GM18498 (cell line): Measurements from ENCODE around the gene NLRP4.
"Not testable (repeated sequence)": the region's sequence is repeated elsewhere in the genome, so short reads cannot be mapped to it uniquely, and the experiment has no call there.

Experiments
- ATAC-seq: cut with Tn5 transposase; IDR thresholded peaks from one replicate; pipeline ENCODE4 v1.9.1; 2021; ENCODE audit warnings: mild to moderate bottlenecking, moderate library complexity; ENCODE audit not compliant: unreplicated experiment

NLRP4 gene

DNA sequence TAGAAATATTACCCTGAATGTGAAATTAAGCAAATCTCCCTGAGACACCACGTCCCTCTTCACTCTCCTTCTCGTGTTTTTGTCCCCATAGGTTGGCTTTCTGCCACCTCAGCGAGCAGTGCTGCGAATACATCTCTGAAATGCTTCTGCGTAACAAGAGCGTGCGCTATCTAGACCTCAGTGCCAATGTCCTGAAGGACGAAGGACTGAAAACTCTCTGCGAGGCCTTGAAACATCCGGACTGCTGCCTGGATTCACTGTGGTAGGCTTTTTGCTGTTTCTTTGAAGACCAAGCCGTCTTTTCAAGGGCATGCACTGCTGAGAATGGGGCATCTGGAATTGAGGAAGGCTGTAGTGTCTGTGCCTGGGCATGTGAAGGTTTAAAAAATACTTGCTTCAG is 34.4 kb downstream of the NLRP4 start:
- ATAC-seq = no peak

DNA sequence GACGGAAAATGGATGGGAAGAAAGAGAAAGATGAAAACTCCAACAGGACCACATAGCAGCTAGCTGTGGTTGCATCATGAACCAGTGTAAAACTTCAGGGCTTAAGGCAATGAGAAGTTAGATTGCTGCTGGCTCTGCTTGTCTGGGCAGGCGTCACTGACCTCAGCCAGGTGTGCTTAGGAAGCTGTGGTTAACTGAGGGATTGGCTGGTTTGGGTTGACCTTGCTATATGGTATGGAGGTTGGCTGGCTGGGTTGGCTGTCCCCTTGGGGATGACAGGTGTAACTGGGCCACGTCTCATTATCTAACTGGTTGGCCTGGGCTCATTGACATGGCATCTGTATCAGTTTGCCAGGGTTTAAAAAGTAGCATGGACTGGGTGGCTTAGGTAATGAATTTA is 40.9 kb downstream of the NLRP4 start:
- no peak for ATAC-seq

DNA sequence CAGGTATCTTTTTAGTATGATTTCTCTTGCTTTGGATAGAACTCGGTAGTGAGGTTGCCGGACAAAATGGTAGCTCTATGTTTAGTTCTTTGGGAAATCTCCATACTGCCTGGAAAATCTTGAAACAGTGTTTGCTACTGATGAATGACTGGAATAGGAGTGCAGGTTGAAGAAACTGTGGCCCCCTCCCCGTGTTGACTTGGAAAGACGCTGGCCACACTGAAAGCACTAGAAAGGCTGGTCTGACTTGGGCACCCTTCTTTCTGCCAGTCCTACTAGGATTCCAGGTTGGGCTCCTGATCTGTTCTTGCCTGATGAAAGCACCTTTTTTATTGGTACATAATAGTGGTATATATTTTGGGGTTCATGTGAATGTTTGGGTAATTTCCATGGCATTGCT is 46.3 kb downstream of the NLRP4 start:
- no peak for ATAC-seq

DNA sequence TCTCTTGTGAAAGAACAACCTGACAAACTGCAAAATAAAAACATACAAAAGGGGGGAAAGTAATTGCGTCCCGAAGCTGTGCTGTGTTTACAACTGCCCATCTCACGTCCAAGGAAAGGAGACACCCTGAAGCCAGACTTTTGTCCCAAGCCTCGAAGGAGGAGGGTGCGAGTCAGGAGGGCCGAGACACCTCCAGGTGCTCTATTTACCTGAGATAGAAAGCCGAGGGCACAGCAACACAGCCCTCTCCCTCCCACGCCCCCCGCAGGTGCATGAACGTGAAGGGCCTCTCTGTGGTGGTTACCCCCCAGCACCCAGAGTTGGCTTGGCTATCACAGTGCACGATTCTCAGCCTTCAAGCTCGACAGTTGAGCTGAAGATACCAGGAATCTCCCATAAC is 62.6 kb downstream of the NLRP4 start:
- ATAC-seq = no peak

DNA sequence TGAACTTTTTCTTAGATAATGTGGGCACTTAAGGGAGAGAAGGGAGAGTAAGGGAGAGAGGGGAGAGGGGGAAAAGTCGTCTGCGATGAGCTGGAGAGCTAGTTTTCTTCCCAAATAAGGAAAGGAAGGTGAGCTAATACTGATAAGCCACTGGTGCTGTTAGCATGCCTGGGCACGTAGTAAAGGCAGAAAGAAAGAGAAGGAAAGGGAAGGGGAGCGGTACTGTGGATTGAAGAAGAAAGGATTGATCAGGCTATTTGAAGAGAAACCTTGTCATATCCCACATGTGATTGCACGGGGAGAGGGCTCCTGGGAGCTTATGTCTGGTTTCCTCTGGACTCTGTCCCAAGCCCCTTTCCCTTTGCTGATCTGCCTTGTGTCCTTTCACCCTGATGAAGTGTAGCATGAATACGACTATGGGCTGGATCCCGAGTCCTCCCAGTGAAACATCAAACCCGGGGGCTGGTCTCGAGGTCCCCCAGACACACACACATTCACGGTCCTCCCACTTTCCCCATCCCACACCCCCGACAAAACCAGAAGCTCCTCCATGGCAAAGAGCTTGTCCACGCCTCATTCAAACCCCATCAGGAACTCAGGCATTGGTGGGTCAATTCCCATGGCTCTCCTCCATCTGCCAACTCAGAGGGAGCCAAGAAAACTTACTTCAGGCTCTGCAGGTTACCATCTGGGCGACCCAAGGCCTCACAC is 65.2 kb downstream of the NLRP4 start:
- no peak for ATAC-seq

DNA sequence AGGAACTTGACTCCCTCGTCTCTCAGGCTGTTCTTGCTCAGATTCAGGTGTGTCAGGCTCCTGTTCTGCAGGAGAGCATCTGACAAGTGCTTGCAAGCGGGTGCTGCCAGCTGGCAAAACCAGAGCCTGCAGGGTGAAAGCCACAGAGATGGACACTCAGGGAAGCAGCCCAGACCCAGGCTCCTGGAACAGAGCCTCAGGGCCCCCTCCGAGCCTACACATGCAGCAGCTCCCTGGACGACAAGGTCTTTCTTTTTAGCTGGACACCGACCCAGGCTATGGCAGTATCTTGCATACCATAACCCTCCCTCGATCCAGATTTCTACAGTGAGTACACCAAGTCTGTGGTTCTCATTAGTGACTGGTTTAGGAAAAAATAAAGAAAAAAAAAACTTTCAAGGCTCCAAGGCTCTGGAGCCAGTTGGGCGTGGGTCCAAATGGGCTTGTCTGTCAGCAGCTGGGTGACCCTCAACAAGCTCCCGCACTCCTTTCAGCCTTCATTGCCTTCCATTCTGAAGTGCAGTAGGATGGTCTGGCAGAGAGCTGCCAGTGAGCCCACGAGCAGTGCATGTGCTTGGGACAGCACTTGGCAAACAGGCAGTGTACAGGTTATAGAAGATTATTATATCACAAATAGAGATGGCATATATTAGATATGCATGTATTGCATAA is 65.9 kb downstream of the NLRP4 start:
- ATAC-seq = no peak

DNA sequence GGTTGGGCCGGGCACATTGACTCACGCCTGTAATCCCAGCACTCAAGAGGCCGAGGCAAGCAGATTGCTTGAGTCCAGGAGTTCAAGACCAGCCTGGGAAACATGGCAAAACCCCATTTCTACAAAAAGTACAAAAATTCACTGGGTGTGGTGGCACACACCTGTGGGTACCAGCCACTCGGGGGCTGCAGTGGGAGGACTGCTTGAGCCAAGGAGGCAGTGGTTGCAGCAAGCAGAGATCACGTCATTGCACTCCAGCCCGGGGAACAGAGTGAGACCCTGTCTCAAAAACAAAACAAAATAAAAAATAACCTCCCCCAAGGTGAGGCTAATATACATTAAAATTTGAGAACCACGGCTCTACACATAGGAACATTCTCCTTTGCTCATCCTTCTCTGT is 70.9 kb downstream of the NLRP4 start:
- no peak for ATAC-seq

DNA sequence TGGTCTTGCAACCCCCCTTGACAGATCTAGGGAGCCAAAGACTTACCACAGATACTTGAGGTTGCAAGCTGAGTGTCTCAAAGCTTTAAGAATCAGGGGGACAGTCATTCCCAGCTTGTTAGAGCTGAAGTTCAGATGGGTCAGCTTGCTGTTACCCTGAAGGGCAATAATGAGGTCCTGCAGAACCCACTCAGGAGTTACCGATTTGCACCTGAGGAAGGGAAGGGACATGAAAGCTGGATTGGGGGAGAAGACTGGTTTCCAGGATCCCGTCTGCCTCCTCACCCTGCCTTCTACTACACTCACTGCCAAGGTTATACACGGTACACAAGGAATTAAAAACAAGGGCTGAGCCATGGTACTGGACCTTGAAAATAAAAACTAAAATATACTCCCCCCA is 71.4 kb downstream of the NLRP4 start:
- ATAC-seq = no peak

DNA sequence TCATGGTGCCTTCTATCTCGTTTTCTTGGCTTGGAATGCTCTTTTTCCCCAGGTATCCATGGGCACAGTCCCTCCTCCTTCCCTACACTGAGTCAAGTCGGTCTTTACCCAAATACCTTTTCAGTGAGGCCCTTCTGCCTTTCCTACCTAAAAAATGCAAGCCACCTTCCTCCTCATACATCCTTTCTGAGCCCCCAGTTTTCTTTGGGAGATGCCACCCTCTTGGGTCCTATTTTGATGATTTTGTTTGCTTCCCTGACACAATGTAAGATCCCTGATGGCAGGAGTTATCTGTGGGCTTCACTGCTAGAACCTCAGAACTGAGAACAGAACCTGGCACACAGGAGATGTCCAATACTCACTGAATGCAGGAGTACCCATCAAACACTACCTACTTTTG is 73.5 kb downstream of the NLRP4 start:
- ATAC-seq = no peak

DNA sequence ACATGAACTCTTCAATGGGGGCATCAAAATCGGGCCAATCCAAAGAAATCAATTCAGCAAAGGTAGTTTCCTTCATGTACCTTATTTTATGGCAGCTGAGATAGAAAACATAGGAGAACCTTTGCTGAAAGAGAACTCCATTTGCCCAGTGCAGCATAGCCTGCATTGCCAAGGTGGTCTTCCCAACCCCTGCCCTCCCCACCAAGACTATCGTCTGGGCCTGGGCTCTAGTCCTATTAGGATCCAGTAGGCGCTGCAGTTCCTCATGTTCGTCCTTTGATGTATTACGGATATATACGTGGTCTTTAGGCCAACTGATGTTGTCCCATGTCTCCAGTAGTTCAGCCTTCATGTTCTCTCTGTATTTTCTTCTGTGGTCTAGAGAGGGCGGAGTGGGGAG is 76.6 kb downstream of the NLRP4 start:
- no peak for ATAC-seq

DNA sequence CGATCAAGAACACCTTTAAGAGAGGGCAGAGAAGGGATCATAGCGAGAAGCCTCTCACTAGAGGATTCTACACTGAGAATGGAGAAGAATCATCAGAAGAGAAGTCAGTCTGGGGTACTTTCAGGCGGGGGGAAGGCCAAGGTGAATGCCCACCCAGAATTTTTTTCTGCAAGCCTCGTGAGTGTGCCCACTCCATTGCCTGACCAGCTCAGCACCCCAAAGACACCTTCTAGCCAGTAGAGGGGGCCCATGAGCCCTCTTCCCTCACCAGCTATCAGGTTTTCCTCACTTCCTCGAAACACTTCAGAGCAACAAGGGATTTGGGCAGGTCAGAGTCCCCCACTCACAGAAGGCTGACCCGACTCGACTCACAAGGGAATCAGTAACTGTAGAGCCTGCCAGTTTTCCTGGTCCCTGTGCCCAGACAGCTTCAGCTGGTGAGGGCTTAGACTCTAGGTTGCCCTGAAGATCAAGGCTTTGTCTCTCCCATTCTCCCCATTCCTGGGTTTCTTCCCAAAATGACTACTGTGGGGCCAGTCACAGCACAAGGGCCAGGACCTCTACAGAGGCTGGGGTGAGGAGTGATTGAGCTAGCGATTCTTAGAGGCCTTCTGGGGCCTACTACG is 77.4 kb downstream of the NLRP4 start:
- no peak for ATAC-seq

DNA sequence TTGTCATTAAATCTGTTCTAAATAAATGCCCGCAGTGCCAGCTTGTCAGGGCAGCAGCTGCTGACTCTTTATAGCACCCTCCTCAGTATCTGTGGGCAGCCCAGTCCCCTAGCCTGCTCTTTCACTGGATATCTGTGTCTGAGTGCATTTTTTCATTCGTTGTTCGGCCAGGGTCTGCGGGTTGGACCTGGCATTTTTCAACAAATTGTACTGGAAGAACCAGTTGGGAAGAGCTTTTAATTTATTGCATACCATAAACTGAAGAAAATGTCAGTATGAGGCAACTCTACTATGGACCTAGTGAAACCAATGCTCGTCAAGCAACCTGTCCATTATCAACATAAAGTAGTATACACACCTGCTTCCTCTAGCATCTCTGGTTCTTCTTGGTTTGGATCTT is 87.2 kb downstream of the NLRP4 start:
- ATAC-seq = no peak

DNA sequence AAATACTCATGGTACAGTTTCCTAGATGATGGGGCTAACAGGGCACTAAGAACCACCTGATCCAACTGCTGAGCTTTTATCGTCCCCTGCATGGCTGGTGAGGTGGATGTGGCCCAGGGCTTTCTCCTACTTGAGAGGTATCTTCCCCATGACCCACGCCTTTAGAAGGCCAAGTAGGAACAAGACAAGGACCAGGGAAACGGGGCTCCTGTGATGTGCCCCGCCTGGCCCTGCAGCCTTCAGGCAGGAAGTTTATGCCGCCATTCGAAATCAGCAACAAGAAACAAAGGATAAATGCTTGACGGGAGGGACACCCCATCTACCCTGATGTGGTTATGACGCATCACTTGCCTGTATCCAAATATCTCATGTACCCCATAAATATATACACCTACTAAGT is 91.7 kb downstream of the NLRP4 start:
- ATAC-seq = no peak

DNA sequence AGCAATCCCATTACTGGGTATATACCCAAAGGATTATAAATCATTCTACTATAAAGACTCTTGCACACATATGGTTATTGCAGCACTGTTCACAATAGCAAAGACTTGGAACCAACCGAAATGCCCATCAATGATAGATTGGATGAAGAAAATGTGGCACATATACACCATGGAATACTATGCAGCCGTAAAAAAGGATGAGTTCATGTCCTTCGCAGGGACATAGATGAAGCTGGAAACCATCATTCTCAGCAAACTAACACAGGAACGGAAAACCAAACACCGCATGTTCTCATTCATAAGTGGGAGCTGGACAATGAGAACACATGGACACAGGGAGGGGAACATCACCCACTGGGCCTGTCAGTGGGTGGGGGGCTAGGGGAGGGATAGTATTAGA is 92.9 kb downstream of the NLRP4 start:
- ATAC-seq = not testable (repeated sequence)

DNA sequence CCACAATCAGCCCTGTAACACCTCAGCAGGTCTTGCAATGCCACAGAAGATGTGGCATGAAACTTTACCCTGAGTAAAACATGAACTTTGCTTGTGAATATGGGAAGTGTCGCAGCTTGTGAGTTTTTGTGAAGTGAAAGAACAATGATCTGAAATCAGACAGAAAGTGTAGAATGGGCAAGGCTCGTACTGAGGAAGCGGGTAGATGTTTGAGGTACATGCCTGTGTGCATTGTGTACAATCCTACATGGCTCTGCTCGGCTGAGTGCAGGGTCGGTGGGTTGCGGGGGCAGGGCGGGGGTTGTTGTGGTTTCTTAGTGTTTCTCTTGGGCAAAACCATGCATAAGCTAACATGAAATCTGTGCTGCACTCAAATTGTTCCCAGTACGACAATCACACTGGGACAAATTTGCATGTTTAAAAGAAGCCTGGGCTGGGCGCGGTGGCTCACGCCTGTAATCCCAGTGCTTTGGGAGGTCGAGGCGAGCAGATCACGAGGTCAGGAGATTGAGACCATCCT is 94.7 kb downstream of the NLRP4 start:
- ATAC-seq = no peak
